Midbrain (tissue), 1 donor: ENCODE data around the gene ABLIM2.
A peak's percentile ranks its signal among the peaks of the same experiment; 100 is the strongest.

Source experiments
- DNase-seq: peaks from one replicate; lab custom pipeline; 2025; lab: John Stamatoyannopoulos, UW

The ABLIM2 gene

GRCh38 chr4:8192748-8193738, 34.4 kb upstream of the ABLIM2 start:
- no peak for DNase-seq

GRCh38 chr4:8191136-8191747, 32.6 kb upstream of the ABLIM2 start:
- peak; percentile 42 for DNase-seq

DNA sequence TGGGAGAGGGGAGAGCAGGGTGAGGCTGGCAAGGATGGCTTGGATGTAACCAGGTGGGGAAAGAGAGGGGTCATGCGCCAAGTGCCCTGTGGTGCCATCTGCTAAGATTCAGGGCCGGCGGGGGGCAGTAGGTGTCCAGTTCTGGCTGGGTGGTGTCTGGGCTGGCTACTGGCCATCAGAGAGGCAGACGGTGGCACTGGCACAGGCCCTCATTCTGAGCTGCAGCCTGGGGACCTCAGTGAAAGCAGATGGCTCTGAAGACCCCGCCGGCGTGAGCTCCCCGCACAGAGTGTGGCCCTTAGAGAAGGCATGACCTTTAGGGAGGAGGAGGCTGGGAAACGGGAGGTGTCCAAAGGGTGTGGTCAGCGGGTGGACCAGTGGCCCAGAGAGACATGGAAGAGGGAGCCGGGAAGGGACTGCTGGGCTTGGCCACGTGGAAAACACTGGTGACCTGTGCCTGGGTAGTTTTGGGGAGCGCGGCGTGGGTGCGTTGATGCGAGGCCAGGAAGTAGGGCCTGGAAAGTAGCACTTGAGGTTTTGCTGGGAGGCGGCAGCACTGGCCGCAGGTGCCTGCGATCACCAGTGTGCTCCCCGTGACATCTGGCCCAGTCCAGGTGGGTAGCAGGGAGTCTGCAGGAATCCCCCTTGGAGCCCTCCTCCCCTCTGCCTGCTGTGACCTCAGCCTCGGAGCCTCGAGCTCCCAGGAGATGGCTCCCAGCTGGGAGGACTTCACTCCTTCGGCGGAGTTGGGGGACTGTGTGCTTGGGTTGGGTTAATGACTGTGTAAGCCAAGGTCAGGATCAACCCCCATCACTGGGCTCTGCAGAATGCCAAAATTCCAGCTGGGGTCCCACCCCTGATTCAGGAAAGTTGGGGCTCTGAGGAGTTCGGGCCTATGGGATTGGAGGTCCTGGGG, 31.2 kb upstream of the ABLIM2 start:
- DNase-seq, result no peak

DNA sequence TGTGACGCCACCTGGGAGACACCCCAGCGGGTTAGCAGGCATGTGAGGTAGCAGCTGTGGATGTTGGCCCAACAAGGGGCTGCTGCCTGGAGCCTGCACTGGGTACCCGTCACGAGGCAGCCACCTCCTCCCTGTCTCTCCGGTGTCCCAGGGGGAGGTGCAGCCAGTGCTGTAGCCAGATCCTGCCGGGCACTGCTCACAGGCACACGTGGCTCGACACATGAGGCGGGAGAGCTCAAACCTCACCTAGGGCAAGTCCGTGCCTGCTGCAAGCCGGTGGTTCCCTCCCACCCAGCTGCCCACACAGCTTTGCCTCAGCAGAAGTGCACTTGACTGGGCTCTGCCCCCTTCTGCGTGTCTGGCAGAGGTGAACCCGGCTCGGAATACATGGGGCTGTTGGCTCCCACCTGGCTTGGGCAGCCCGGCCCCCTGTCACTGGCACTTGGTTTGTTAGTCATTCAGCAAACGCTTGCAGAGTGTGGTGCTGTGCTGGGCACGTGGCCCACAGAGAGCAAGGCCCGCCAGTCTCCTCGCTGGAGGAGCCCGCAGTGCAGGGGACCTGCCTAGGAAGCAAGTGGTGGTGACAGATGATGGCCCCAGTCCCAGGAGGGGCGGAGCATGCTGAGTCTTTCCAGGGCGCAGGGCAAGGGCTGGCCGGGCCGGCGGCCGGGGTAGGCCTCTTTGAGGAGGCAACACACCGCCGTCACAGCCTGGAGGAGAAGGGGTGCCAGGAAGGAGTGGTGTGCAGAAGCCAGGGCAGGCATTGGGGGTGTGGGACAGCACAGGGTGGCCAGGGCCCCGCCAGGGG, 30.3 kb upstream of the ABLIM2 start:
- DNase-seq, result peak; percentile 37

DNA sequence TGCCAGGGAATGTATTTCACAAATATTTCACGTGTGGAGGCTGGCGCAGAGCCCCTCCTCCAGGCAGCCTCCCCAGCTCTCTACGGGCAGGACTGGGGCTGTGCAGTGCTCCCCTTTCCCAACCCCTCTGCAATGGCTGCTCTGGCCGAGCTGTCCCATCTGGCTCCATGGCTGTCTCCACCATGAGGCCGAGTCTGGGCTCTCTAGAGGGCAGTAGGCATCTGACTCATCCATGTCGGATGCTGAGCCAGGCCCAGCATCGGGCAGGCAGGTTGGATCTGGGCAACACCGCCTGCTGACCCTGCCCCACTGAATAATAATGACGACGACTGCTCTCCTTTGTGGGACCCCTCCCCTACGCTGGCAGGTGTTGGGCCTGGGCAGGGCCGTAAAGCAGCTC, 29.5 kb upstream of the ABLIM2 start:
- DNase-seq, result no peak

- DNase-seq, result no peak
Measured at GRCh38 chr4:8185930-8186329, 27.3 kb upstream of the ABLIM2 start.

DNA sequence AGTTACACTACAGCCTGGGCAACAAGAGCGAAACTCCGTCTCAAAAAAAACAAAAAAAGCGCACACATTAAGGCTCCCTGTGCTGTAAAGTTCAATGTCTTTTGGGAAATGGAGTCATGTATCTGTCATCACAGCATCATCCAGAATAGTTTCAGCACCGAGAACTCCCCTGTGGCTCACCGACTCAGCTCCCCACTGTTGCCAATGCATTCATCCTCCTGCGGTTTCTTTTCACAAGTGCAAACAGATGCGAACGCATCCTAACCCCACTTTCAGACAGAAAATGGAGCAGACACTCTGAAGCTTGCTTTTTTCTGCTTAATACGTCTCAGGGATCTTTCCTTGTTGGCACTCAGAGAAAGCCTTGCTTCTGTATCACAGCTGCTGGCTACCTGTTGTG, 26.7 kb upstream of the ABLIM2 start:
- DNase-seq, result no peak

- no peak for DNase-seq
Measured at GRCh38 chr4:8184061-8184460, 25.4 kb upstream of the ABLIM2 start.

DNA sequence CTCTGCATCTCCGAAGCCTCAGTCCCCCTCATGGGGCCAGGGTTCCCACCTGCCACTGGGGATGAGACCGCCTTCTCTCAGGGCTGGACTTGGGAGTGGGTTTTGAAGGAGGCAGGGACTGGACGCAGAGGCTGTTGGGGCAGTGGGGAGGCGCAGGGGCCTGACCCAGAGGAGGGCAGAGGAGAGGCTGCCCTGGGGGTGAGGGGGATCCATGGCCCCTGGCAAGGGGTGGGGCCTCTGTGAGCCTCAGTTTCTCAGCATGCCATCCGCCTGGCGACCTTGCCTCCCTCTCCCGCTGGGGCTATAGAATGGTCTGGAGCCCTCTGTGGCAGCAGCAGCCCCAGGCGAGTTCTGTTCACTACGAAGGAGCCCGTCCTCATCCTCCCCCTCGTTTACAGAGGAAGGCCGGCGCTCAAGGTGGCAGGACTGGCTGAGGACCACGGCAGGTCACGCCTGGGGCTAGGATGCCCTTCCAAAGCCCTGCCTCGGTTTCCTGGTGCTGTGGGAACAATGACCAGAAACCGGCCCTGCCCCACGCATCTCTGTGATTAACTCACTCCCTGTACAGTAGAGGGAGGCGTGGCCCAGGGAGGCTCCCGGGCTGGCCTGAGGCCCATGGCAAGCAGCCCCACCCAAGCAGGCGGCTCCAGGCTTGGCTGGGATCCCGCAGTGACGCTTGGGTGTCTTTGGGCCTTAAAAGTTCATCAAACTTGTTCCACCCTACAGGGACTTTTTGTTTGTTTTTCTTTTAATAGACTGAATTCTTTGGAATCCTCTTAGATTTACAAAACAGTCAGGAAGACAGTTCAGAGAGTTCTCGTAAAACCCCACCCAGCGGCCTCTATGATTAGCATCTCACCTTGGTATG, 24.5 kb upstream of the ABLIM2 start:
- no peak for DNase-seq

DNA sequence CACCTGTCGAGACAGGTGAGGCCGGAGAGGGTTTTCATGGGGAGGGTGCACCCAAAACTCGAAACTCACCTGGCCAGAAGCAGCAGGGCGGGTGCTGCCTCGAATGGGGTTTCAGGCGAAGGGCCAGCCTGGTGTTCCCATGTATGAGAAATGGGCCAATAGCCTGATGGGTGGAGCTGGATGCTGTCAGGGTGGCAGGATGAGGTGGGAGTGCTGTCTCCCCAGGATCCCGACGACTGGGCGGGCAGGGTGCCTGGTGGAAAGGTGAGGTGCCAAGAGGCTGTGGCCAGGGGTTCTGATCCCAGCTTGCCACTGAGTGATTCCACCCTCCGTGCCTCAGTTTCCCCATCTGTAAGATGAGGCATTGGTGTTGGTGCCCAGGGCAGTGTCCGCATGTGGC, 23.7 kb upstream of the ABLIM2 start:
- DNase-seq, result no peak

DNA sequence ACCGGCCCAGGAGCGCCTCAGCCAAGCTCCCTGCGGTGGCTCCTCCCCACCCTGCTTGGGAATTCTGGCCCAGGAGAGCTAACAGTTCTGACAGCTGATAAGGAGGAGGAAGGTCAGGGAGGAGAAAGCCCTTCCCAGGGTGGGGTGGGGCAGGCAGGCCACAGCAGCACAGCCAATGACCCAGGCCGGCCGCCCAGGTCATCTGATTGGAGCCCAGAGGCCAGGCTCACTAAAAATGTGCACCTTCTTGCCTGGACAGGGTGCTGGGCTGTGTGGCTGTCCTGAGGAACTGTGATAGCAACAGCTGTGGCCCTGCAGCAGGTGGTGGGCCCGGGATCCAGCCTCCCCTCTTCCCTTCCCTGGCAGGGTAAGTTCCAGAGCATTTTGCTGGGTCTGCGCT, 23.2 kb upstream of the ABLIM2 start:
- no peak for DNase-seq

DNA sequence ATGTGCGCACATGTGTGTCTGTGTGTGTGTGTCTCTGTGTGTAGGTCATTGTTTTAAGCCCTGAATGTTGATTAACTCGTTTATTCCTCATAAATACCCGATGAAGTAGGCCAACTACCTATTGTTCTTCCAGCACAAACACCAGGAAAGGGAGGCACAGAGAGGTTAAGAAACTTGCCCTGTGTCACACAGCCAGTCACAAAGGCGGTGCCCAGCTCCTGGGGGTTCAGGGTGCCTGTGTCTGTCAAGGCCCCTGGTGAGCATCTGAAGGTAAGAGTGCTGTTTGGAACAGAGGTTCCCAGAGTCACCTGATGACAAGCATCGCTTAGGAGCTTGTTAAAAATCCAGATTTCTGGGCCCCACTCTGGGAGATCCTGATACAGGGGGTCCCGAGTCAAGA, 22.5 kb upstream of the ABLIM2 start:
- no peak for DNase-seq

DNA sequence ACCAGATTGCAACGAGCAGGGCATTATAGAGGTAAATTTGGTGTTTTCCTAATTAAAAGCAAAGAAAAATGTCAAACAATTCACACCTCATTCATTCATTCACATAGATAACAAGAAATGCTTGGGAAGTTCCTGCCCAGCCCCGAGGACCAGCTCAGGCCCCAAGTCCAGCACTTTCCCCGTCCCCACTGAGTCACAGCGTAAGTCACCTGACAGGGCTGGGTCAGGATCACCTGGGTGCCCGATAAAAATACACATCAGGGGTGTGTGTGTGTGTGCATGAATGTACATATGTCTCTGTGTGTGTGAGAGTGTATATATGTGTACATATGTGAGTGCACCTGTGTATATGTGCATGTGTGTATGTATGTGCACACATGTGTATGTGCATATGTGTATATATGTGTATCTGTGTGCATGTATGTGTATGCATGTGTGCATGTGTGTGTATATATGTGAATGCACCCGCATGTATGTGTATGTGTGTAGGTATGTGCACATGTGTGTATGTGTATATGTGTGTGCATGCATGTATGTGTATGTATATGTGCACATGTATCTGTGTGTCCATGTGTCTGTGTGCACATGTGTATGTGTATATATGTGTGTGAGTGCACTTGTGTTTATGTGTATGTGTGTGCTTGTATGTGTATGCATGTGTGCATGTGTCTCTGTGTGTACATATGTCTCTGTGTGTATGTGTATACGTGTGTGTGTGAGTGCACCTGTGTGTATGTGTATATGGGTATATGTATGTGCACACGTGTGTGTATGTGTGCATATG, 21.9 kb upstream of the ABLIM2 start:
- no peak for DNase-seq

DNA sequence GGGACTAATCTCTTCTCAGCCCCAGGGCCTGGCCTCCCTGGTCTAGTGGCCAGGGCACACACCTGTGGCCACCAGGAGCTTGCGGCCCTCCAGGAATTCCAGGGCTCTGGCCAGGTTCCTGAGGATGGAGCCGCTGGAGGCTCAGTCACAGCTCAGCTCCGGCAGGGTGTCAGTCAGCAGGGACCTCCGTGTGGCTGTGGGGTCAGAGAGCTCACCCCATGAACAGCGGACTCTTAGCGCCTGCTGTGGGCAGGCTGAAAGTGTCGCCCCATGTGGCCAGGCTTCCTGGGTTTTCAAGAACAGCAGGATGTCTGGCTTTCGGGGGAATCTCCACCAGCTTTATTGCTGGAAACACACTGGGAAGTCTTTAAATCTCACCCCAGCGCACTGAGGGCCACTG, 21.2 kb upstream of the ABLIM2 start:
- no peak for DNase-seq

DNA sequence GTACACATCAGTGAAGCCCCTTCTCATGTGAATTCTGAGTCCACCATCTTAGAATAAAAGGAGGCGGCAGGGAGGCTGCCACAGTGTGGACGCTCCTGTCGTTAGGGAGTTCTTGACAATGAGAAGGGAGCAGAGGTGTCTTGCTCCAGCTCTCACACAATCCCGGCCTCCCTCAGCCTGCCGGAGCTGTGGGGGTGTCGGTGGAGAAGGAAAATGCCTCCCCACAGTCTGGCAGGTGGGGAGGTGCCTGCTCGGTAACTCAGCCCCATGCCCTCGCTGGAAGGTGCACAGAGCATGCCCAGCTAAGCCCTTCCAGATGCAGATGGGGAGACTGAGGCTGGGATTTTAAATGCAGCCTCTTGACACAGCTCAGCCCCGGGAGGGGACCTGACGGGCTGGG, 20.5 kb upstream of the ABLIM2 start:
- DNase-seq, result no peak

- DNase-seq, result no peak
Measured at GRCh38 chr4:8177956-8178355, 19.3 kb upstream of the ABLIM2 start.

DNA sequence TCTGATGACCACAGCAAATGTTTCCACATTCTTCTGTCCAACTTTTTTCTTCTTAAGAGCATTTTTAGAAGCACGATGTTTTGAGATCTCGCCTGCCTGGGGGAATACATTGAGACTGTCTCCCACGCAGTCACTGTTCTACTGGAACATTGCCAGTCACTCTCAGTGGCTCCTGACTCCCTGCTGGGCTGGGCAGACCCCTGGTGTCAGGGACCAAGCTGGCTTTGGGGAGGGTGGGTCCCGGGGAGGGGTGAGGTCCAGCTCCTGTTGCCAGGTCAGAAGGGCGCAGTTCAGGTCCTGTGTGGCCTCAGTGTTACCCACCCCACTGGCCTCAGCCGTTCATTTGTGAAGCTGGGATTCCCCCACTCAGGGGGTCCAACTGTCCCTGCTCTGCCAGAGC, 18.9 kb upstream of the ABLIM2 start:
- DNase-seq, result no peak

DNA sequence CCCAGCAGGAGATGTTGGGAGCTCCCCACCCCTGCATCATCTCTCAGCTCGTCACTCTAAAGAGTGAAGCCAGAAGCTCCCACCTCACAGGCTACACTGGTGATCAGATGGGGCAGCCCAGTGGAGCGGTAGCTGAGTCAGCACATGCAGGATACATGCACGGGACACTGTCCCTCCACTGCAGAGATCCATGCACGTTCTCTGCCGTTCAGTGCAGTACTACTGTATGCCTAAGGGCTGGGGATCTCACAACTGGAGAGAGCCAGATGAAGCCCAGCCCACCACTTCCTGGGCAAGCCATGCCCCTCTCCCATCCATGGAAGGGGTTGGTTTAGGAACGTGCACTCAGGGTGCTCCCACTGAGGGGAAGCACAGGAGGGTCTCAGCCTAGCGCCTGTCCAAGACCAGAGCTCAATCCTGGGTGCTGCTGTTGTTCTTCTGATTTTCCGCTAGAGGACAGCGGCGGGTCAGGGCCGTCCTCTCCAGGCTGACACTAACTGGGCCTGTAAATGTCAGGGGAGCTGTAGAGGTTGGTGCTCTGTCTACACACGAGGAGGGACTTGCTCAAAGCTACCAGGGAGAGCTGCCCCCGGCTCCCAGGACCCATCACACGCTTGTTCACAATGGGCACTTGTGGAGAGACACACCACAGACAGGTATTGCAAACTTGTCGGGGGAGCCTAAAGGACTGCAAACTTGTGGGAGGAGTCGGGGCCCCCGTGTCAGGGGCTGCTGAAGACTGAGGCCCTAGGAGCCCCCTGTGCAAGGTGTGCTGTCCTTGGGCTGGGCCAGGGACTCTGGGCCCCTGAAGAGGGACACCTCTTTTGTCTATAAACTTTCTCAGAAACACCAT, 18.2 kb upstream of the ABLIM2 start:
- DNase-seq, result no peak

DNA sequence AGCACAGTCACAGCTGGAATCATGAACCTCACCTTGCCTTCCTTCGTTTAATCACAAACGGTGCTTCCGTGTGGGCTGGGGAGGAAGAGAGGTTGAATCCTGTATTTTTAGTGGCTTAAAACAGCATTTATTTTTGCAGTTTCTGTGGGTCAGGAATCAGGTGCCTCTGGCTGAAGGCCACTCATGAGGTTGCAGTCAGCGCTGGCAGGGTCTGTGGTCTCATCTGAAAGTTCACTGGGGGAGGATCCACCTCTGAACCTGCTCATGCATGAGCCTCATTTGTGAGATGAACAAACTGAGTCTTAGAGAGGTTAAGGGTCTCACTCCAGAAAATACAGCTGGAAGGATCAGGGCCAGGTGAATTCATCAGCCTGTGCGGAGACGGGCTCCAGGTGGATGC, 17.1 kb upstream of the ABLIM2 start:
- no peak for DNase-seq
